ENCODE measurements around the gene FAM13C. TPM values are rescaled to one million over a fixed set of nuclear protein-coding genes. Genes with fewer than 3 reads are reported as not detected.

FAM13C gene
- total and polyA plus RNA-seq, 2 of the 4 experiments (the other 2 are of a cell fraction), result 1.6 to 2.9 TPM

DNA sequence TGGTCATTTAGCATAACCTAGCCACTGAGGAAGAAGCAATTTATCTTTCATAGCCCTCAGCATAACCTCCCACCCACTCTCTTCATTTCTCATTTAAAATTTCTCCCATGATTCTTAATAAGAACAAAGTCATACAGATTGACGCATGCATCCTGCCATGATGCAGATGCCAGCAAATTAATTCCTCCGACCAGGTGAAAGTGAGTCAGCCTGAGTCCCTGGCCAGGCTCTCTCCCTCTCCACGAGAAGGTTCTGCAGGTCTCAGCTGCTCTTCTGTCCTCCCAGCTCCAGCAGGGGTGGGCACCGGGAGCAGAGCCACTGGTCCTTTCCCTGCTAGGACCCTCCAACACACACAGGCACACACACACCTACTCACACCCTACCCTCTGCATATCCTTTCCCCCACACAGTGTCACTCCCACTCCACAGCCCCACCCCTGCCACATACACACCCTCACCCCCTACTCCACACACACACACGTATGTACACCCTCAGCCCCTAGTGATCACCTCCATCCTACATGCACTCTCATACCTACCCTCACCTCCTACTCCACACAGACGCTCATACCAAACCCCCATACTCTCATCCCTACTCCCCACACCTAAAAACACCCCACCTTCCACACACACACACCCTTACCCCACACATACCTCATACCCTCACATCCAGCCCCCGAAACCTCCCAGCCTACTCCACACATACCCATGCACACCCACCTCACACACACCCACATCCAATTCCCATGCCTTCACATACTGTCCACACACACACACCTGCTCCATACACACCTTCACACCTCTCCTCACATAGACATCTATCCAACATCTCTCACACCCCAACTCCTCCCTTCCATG, 78.0 kb downstream of the FAM13C start:
- H3K14ac ChIP-seq (replicated peaks; ENCODE audit: low read depth, low read length), result no peak overlapping the region; the same call in 1 of the 2 replicates
- POLR2A ChIA-PET (ENCODE audit: unreplicated experiment), result no interaction called here

More for the DNA sequence above, 78.0 kb downstream of the FAM13C start:
- Histone ChIP-seq H3K4me3 (ENCODE audit: insufficient read depth, low read depth, low read length) (no peak overlapping the region), H3K9me3 (ENCODE audit: control insufficient read depth, insufficient read depth, low read length) (no peaks in the 10 kb centered on the region), H2AK9ac (replicated peaks; ENCODE audit: low read depth, low read length, poor library complexity) (no peak overlapping the region), H2BK120ac (ENCODE audit: low read depth, low read length) (no peak overlapping the region), H3K79me1 (ENCODE audit: low read depth in 1 of 2, low read length in 2 of 2) (no peaks in the 10 kb centered on the region), H4K91ac (ENCODE audit: insufficient read depth, low read depth, low read length) (no peak overlapping the region), H3K27me3 (ENCODE audit: control insufficient read depth, insufficient read depth, low read length) (no peaks in the 10 kb centered on the region), H3K18ac (ENCODE audit: low read depth, low read length) (no peak overlapping the region), H2BK15ac (ENCODE audit: low read depth, low read length) (no peak overlapping the region), H2AK5ac (ENCODE audit: low read depth, low read length) (no peak overlapping the region), H4K5ac (ENCODE audit: low read depth, low read length) (no peak overlapping the region), H3K9ac (ENCODE audit: low read depth, low read length) (no peak overlapping the region), H3K27ac (ENCODE audit: insufficient read depth, low read length) (no peak overlapping the region), H4K20me1 (ENCODE audit: insufficient read depth, low read length) (no peaks in the 10 kb centered on the region), H4K8ac (ENCODE audit: low read depth in 2 of 2, low read length in 2 of 2) (no peak overlapping the region), H3K9me1 (ENCODE audit: insufficient read depth, low read length) (no peaks in the 10 kb centered on the region), H2BK5ac (ENCODE audit: low read depth, low read length, poor library complexity, severe bottlenecking) (no peak overlapping the region), H3K36me3 (ENCODE audit: control insufficient read depth, insufficient read depth, low read length) (no peaks in the 10 kb centered on the region), H3K4ac (ENCODE audit: low read depth, low read length) (no peak overlapping the region), H3K4me1 (ENCODE audit: control insufficient read depth, insufficient read depth, low read length) (no peaks in the 10 kb centered on the region), H3K4me2 (ENCODE audit: low read depth, low read length) (no peak overlapping the region), H3K56ac (ENCODE audit: extremely low read depth, insufficient read depth, low read length) (no peak overlapping the region), H3K23ac (ENCODE audit: low read depth, low read length) (no peak overlapping the region), H2BK20ac (ENCODE audit: low read depth, low read length) (no peak overlapping the region), H2AFZ (replicated peaks; ENCODE audit: low read length, poor library complexity) (no peak overlapping the region)
- dilution Hi-C loops (cut with HindIII; ENCODE audit: low sequenced_read_pairs, unreplicated experiment) (no loop called here), intact Hi-C loops (cut with micrococcal nuclease) (no loop called here), in situ Hi-C loops (cut with MboI; ENCODE audit: low sequenced_read_pairs) (no loop called here)
- no peak for DNase-seq
- CTCF ChIA-PET, result no interaction called here
- no TSS peak for BruUV-seq (replicated peaks)
- WGBS, 2 experiments (ENCODE audit: extremely low coverage in 2 of 2, insufficient read length in 1 of 2), result 70 to 100% methylated on average over 1 to 4 of the region's 7 CpGs
- TF ChIP-seq MAZ (IDR thresholded peaks at IDR 0.05; ENCODE audit: borderline replicate concordance, low read depth, low read length), result no peak
- TF ChIP-seq, protein P1, sequence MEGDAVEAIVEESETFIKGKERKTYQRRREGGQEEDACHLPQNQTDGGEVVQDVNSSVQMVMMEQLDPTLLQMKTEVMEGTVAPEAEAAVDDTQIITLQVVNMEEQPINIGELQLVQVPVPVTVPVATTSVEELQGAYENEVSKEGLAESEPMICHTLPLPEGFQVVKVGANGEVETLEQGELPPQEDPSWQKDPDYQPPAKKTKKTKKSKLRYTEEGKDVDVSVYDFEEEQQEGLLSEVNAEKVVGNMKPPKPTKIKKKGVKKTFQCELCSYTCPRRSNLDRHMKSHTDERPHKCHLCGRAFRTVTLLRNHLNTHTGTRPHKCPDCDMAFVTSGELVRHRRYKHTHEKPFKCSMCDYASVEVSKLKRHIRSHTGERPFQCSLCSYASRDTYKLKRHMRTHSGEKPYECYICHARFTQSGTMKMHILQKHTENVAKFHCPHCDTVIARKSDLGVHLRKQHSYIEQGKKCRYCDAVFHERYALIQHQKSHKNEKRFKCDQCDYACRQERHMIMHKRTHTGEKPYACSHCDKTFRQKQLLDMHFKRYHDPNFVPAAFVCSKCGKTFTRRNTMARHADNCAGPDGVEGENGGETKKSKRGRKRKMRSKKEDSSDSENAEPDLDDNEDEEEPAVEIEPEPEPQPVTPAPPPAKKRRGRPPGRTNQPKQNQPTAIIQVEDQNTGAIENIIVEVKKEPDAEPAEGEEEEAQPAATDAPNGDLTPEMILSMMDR (conservative IDR thresholded peaks at IDR 0.05; ENCODE audit: low read depth, low read length), result no peak
- TF ChIP-seq MAFK (IDR thresholded peaks at IDR 0.05; ENCODE audit: low read depth, low read length), result no peak
- no peak for TF ChIP-seq FOS (IDR thresholded peaks at IDR 0.05; ENCODE audit: low read depth, low read length)
- TF ChIP-seq MXI1 (IDR thresholded peaks at IDR 0.05; ENCODE audit: borderline replicate concordance, low read depth, low read length), result no peak
- TF ChIP-seq RAD21 (IDR thresholded peaks at IDR 0.05; ENCODE audit: low read length), result no peak
- no peak for TF ChIP-seq BHLHE40 (IDR thresholded peaks at IDR 0.05; ENCODE audit: low read depth, low read length)
- no peak for TF ChIP-seq NFE2L2 (IDR thresholded peaks at IDR 0.05; ENCODE audit: low read depth, low read length)
- TF ChIP-seq RFX5 (IDR thresholded peaks at IDR 0.05; ENCODE audit: low read depth, low read length), result no peak
- ATAC-seq (ENCODE audit: low read depth), result no peak
